Memory B cell (primary cell): ENCODE data around the gene AQP11.

Experiments
- ATAC-seq: fragments of 150-1000 bp; cut with Tn5 transposase; 2 replicates; pipeline ENCODE4 v1.10.0; 2021; ENCODE audit warnings: low read depth, mild to moderate bottlenecking, moderate library complexity
- DNase-seq, 2 donors: peaks; one replicate each; pipeline ENCODE4 v3.0.0; 2022; ENCODE audit warnings: low spot score in 2 of 2
- H3K27ac Mint-ChIP-seq: one replicate; pipeline ENCODE4 v1.8.0; 2022; ENCODE audit warnings: mild to moderate bottlenecking, moderate library complexity, mixed read lengths
- H3K27me3 Mint-ChIP-seq: one replicate; pipeline ENCODE4 v1.8.0; 2022; ENCODE audit warnings: mixed read lengths
- H3K36me3 Mint-ChIP-seq: one replicate; pipeline ENCODE4 v1.8.0; 2022; ENCODE audit warnings: mild to moderate bottlenecking, mixed read lengths
- H3K4me1 Mint-ChIP-seq: one replicate; pipeline ENCODE4 v1.8.0; 2022; ENCODE audit warnings: mixed read lengths
- H3K4me3 Mint-ChIP-seq: one replicate; pipeline ENCODE4 v1.8.0; 2022; ENCODE audit warnings: mild to moderate bottlenecking, moderate library complexity, mixed read lengths
- H3K9me3 Mint-ChIP-seq: one replicate; pipeline ENCODE4 v1.8.0; 2022; ENCODE audit warnings: mixed read lengths

The AQP11 gene

GRCh38 chr11:77658213-77659013 is 68.7 kb downstream of the AQP11 start:
- Mint-ChIP-seq H3K27me3 (no peaks in the 10 kb centered on the region), H3K4me1 (peaks cover 12% of the 10 kb centered on the region), H3K27ac (no peak overlapping the region), H3K36me3 (no peaks in the 10 kb centered on the region), H3K4me3 (no peak overlapping the region), H3K9me3 (no peaks in the 10 kb centered on the region)
- no peak for DNase-seq
- ATAC-seq, result no peak
